HG02973 (cell line): ENCODE results near the gene ADORA2A.

ENCODE experiments used
- ATAC-seq: cut with Tn5 transposase; IDR thresholded peaks from one replicate; pipeline ENCODE4 v1.9.1; 2021; ENCODE audit warnings: moderate library complexity; ENCODE audit not compliant: unreplicated experiment

Gene ADORA2A

DNA sequence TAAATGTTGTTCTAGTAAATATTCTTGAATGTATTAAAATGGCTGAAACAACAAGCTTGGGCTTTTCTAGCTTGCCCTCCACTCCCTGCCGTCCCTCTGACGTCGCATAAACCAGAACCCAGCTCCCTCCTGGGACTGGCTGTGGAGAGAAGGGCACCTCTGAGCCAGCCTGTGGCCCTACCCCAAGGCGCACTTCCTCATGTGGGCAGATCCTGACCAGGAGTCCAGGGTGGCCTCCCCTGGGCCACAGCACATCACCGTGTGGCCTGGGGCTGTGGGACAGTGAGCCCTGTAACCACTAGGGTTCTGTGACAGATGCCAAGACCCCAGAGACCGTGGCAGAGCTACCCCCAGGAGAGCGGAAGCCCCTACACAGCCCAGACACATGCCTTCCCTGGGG lies 10.2 kb upstream of the ADORA2A start:
- ATAC-seq: no peak

- no peak for ATAC-seq
Measured at GRCh38 chr22:24417901-24418641, 9.3 kb upstream of the ADORA2A start.

GRCh38 chr22:24418786-24419474 lies 8.5 kb upstream of the ADORA2A start:
- no peak for ATAC-seq

DNA sequence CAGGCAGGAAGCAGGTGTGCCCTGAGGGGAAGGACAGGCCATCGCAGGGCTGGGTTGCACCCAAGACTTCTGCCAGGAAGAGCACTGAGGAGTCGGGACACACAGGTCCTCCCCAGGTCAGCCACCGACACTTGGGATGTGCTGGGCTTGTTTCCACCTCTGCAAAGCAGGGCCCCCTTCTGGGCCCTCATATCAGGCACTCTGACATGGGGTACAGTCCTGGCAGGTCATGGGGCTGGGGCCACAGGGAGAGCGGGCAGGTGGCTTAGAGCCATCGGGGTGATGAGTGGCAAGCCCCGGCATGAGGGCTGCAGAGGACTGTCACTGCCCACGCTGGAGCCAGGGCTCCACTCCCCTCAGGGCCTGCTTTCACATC lies 7.9 kb upstream of the ADORA2A start:
- ATAC-seq: no peak

DNA sequence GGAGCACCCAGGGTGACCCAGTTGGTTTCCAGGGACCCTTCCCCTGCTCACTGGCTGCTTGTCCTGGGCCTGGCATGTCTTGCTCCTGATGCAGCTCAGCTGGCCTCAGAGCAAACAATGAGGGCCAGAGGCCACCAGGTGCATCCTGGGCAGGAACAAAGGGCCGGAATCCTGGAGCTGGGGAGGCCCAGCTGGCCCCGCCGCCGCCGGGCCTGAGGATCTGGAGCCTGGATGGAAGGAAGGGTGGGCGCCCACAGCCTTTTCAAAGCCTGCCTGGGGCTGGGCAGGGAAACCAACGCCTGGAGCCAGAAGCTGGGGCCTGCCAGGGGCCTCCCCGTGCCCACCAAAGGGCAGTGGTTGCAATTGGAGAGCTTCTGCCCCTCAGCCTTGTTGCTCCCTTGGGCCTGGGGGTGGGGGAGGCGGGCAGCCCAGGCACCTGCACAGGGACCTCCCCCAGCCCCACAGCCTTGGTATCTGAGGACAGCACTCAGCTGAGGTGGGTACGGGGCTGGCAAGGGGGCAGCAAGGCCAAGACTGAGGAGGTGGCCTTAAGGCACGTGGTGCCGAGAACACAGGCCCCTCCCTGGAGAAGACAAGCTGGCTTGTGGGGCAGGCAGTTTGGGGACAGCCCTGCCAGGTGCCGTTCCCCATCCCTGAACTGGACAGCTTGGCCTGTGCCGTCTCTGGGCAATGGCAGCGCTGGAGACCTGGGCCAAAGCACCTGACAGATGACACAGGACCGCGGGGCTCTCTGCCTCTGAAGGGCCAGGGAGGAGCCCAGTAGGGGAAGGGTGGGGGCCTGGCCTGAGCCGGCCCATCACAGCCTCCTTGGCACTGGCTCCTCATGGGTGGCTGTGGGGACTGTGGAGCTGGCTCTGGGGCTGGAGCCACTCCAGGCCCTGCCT lies 7.1 kb upstream of the ADORA2A start:
- ATAC-seq: no peak

DNA sequence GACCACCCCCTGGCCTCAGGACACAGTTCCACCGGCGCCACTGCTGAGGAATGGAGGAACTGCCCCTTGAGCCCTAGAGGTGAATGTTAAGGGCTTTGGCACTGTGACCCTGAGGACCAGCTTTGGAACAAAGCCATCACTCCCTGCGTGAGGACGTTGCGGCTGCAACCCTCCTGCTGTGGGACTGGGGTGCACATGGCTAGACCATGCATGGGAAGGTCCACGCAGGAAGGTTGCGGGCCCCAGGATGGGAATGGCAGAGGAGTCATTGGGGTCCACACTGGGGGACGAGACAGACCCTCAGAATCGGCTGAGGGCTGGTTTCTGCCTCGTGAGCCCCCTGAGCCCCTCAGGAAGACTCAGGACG lies 6.4 kb upstream of the ADORA2A start:
- no peak for ATAC-seq

- ATAC-seq: no peak
Measured at GRCh38 chr22:24421428-24421931, 5.9 kb upstream of the ADORA2A start.

DNA sequence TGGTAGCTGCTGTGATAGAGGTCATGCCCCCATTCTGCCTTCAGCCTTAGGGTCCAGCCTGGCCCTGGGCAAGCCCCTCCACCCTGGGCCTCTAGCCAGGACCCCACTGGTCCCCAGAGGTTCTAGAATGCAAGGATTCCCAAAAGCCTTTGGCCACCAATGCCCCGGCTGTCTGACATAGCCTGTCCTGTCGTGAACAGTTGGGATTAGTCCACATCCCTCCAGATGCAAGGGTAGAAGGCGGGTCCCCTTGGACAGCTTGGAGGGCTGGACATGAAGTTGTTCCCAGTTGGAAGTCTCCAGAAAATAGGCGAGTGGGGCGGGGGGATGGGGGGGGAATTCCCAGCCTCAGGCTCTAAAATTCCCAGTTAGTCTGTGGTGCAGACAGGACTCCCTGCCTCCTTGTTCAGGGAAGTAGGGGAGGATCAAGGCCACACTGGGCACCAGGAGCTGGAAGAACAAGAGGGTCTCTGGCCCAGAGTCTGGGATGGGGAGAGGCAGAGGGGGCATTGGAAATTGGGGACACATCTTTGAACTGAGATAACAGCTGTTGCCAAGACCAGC lies 5.2 kb upstream of the ADORA2A start:
- ATAC-seq: no peak

GRCh38 chr22:24423519-24424000 lies 3.8 kb upstream of the ADORA2A start:
- ATAC-seq: no peak

GRCh38 chr22:24424001-24424900 lies 3.1 kb upstream of the ADORA2A start:
- ATAC-seq: no peak

DNA sequence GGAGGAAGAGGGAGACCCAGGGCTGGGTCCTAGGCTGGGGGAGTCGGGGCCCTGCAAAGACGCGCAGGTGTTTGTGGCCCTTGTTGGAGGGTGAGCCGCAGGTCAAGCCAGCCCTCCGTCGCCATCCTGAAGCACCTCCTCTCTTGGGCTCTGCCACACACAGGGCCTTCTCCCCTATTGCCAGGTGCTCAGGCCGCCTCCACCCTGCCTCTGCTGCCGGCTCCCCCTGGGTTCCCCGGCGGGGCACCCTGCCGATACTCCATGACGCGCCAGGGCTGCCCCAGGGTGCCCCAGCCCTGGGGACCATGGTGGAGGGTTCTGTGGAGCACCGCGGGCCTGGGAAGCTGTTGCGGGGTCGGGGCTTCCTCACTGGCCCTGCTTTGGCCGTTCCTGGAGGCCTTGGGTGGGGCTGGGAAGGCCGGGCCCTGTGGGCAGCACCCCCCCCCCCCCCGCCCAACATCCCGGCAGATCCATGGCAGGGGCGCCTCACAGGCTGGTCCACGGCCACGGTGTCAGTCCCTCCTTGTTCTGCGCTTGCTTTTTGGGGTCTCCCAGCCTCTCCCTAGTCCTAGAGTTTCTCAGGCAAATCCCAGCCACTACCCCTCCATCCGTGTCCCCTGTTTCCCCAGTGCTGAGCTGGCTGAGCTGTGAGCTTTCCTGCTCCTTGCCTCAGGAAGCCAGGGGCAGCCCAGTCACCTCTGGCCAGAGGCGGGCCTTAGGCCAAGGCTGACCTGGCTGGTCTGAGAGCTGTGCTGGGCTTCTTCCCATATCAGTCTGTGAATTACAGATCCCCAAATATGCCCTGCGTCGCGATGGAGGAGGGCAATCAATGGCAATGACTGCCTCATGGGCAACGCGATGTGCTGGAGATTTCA lies 2.3 kb upstream of the ADORA2A start:
- no peak for ATAC-seq

DNA sequence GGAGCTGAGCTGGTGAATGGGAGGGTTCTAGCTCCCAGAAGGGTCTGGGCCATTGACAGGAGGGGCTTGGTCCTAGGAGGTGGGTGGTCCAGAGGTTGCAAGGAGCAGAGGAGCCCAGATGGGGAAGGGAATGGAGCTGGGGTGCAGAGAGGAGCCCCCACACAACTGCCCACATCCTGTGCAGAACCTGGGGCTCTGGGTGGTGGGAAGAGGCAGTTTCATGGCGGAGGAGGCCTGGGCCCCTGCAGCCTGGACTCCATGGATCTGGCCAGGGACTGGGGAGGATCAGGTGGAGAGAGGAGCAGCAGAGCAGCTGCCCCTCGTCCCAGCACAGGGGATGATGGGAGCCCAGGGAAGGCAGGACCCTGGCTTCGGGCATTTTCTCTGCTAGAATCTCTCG lies 963 bp upstream of the ADORA2A start:
- no peak for ATAC-seq

DNA sequence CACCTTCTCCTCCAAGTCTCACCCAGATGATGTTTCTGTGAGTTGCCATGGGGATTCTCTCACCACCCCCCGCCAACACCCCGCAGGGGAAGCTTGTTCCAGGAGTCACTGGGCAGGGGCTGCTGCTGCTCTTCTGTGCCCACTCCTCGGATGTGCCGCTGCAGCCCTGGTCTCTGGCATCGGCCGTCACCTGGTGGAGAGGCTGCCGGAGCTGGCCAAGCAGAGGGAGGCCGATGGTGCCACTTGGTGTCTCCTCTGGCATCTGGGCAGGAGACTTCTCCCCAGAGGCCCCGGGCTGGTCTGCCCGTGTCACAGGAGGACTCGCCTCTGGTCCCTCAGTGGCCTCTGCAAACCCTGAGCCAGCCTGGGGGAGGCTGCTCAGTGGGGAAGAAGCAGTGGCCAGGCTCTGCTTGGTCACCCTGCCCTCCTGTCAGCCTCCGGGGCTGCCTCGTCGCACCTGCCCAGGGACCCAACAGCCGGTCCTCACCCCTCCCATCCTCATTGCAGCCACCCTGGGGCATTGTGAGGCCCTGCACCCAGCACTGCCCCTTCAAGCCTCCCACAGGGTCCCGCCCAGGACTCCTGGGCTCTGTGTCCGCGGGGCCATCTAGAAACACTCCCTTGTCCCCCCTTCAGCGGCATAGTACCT lies 424 bp upstream of the ADORA2A start:
- ATAC-seq: no peak

GRCh38 chr22:24428751-24429410 lies 1.5 kb downstream of the ADORA2A start:
- ATAC-seq: no peak

GRCh38 chr22:24429411-24430365 lies 2.3 kb downstream of the ADORA2A start:
- no peak for ATAC-seq

DNA sequence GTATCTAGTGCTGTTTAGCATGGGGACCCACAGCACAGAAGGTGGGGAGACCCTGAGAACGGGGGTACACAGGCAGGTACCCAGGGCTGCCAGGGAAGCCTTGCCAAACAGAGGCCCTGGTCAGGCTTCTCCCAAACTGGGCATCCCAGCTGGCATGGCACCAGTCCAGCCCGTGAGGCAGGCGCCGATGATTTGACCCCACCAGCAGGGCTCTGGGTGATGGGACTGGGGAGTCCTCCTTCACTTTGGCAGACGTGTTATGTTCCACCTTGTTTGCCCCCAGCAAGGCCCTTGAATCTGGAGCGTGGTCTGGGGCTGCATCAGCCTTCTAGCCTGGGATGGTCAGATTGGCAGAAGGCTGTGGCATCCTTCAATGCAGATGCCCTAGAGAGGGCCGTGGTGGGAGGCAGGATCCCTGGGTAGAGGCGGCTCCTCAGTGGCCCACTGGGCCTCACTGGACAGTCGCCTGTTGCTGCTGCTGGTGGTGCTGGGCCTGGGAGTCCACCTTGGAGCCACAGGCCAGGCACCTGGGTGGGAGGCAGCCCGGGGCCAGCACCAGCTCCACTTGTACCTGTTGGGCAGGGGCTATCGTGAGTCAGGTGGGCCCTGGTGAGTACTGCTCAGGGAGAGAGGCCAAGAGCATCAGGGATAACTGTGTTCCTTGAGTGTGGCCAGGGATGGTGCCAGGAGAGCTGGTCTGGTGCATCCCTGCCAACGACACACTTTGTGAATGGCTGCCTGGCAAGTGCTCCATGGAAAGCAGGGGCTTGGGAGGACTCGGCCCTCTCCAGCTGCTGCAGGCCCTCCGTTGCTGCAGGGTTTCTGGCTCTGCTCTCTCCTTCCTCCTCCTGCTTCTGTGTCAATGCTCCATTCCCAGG lies 3.3 kb downstream of the ADORA2A start:
- ATAC-seq: no peak
